Bronchial epithelial cell (primary cell): ENCODE measurements around the gene MEA1. TPM values are rescaled to one million over a fixed set of nuclear protein-coding genes. Genes with fewer than 3 reads are reported as not detected.
A peak's percentile ranks its signal among the peaks of the same experiment; 100 is the strongest.

Experiments used
- DNase-seq: peaks from one replicate; pipeline ENCODE4 v3.0.0-alpha.2; 2010; ENCODE audit warnings: low read depth
- FAIRE-seq: peaks from 2 replicates; lab custom pipeline; 2011; peaks lifted over from hg19 to GRCh38; lab: Jason Lieb, UNC
- H3K27me3 ChIP-seq: 2 replicates; pipeline ENCODE4 v1.5.1; 2011; ENCODE audit warnings: low read length; ENCODE audit not compliant: control insufficient read depth, insufficient read depth
- H3K36me3 ChIP-seq: 2 replicates; pipeline ENCODE4 v1.5.1; 2011; ENCODE audit warnings: low read length; ENCODE audit not compliant: control insufficient read depth, insufficient read depth
- H3K4me3 ChIP-seq: 2 replicates; pipeline ENCODE4 v1.5.1; 2011; ENCODE audit warnings: mild to moderate bottlenecking, low read depth, low read length, control low read depth
- total RNA-seq: library from RNA; depleted of rRNA; stranded (reverse); fragments of >200 nt; gene quantifications from 2 replicates; pipeline ENCODE4 v1.2.1, GENCODE V29; 2014
- TF ChIP-seq, protein P1 (sequence below): IDR thresholded peaks from 2 replicates; pipeline ENCODE4 v1.5.1; 2011; ENCODE audit warnings: mild to moderate bottlenecking, moderate library complexity, low read length, control low read depth, inconsistent platforms; ENCODE audit not compliant: insufficient read depth, severe bottlenecking

The MEA1 gene
- total RNA-seq, 1 donor from 2014 or later: 62.4 TPM

DNA sequence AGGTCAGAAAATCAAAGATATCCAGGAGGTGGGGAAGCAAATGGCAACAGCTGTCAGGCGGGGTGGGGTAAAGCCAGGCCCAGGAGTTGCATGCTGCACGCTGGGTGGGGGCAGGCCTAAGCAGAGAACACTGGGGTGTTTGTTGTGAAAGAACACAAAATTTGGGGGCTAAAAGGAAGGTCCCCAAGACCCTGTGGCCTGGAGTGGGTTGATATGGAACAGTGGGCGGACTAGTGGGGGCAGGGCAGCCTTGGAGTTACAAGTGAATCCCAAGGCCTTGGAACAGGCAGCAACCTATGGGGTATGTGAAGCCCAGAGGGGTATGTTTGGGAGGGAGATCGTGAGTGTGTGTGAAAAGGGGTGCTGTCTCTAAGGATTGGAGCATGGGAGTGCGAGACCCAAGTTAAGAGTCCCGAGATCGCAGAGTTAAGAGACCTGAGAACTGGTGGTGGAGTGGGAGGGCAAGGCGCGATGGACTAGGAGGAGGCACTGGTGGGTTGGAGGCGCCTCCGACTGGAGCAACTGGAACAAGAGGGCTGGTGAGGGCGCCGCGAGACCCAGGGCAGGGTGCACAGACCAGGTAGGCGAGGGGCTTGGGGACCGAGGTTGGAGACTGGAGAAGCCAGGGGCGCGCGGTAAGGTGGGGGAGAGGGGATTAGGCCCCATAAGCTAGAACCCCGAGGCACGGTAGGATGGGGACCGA lies 39.2 kb upstream of the MEA1 start:
- DNase-seq (no peak), FAIRE-seq (no peak)

DNA sequence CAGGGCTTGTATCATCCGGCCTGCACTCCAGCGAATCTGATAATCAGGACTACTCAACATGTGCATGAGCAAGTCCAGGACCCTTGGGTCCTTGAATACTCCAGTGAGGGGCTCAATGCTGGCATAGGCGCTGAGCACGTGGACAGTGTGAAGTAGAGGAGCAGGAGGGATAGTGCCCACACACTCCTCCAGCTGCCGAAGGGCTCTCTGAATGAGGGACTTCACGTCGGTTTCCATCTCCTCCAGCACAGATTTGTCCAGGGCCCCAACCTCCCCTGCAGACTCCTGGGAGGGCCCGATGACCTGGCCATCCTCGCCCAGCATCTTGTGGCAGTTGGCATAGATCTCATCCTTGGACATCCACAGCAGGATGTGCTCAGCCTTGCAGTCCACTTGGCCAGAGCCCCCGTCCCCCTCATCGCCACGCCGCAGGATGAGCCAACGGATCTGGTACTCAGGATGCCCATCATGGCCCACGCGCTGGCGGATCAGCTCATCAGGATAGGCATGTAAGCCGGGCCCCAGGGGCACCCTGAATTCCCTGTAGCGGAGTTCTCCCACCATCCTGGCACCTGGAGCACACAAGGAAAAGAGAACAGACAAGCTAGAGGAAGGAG lies 38.6 kb upstream of the MEA1 start:
- TF ChIP-seq, protein P1, sequence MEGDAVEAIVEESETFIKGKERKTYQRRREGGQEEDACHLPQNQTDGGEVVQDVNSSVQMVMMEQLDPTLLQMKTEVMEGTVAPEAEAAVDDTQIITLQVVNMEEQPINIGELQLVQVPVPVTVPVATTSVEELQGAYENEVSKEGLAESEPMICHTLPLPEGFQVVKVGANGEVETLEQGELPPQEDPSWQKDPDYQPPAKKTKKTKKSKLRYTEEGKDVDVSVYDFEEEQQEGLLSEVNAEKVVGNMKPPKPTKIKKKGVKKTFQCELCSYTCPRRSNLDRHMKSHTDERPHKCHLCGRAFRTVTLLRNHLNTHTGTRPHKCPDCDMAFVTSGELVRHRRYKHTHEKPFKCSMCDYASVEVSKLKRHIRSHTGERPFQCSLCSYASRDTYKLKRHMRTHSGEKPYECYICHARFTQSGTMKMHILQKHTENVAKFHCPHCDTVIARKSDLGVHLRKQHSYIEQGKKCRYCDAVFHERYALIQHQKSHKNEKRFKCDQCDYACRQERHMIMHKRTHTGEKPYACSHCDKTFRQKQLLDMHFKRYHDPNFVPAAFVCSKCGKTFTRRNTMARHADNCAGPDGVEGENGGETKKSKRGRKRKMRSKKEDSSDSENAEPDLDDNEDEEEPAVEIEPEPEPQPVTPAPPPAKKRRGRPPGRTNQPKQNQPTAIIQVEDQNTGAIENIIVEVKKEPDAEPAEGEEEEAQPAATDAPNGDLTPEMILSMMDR: no peak
- FAIRE-seq: no peak
- DNase-seq: no peak
- Histone ChIP-seq H3K4me3 (no peak overlapping the region), H3K27me3 (no peaks in the 10 kb centered on the region), H3K36me3 (peaks cover 25% of the 10 kb centered on the region)

More for the DNA sequence above, 39.2 kb upstream of the MEA1 start:
- Histone ChIP-seq H3K4me3 (peak overlapping the region; percentile 61), H3K27me3 (no peaks in the 10 kb centered on the region), H3K36me3 (peaks cover 26% of the 10 kb centered on the region)
- TF ChIP-seq, protein P1: no peak

DNA sequence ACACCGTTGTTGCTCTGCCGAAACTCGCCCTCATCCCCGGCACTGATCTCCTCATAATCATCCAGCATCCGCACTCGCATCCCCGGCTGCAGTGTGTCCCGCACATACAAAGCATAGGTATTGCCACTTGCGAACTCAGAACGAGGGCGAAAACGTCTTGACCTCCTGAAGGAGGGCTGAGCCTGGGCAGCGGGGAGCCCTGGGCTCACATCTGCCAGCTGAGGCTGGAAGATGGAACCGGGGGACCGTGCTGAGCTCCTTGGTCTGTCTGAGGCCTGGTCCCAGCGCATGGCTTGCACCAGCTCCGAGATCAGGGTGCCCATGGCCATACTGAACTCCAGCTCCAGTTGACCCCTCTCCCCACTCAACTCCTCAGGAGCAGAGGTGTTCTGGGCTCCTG lies 37.2 kb upstream of the MEA1 start:
- TF ChIP-seq, protein P1: no peak

DNA sequence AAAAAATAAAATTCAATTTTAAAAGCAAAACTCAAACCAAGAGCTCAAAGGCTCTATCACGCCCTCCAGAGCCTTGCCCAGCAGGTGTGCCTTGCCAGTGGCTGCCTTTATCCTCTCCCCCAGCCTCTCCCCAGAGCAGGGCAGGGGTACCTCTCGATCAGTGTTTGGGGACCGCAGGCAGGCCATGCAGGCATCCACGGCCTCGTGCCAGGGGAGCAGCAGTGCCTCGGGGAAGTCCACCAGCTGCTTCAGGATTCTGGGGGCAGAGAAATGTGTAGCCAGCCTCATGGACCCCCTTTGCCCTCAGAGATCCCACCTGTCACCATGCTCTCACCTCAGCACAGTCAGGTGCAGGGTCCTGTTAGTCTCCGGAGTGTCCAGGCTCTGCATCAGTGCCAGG lies 34.3 kb upstream of the MEA1 start:
- TF ChIP-seq, protein P1: no peak
- no peak overlapping the region for H3K4me3 ChIP-seq
- H3K36me3 ChIP-seq: peaks cover 43% of the 10 kb centered on the region
- FAIRE-seq (no peak), DNase-seq (no peak)
- no peaks in the 10 kb centered on the region for H3K27me3 ChIP-seq

More for the DNA sequence above, 37.2 kb upstream of the MEA1 start:
- peaks cover 30% of the 10 kb centered on the region for H3K36me3 ChIP-seq
- no peak overlapping the region for H3K4me3 ChIP-seq
- DNase-seq: no peak
- no peak for FAIRE-seq
- H3K27me3 ChIP-seq: no peaks in the 10 kb centered on the region

GRCh38 chr6:43045371-43045930 lies 31.7 kb upstream of the MEA1 start:
- FAIRE-seq: no peak
- no peak for DNase-seq
- TF ChIP-seq, protein P1: no peak
- Histone ChIP-seq H3K36me3 (peaks cover 46% of the 10 kb centered on the region), H3K27me3 (no peaks in the 10 kb centered on the region), H3K4me3 (no peak overlapping the region)
